GM19455 (cell line): ENCODE data around the gene SPECC1.

Experiments
- ATAC-seq: cut with Tn5 transposase; IDR thresholded peaks from one replicate; pipeline ENCODE4 v1.9.1; 2021; ENCODE audit not compliant: unreplicated experiment

SPECC1 gene

GRCh38 chr17:20122254-20122879, 113.2 kb downstream of the SPECC1 start:
- ATAC-seq, result no peak

GRCh38 chr17:20123209-20123608, 114.0 kb downstream of the SPECC1 start:
- ATAC-seq, result no peak

GRCh38 chr17:20125724-20126123, 116.6 kb downstream of the SPECC1 start:
- ATAC-seq, result no peak

GRCh38 chr17:20127360-20128035, 118.3 kb downstream of the SPECC1 start:
- ATAC-seq, result no peak

GRCh38 chr17:20128036-20128667, 119.0 kb downstream of the SPECC1 start:
- ATAC-seq, result no peak

GRCh38 chr17:20133517-20133916, 124.4 kb downstream of the SPECC1 start:
- ATAC-seq, result no peak

- no peak for ATAC-seq
Measured at GRCh38 chr17:20141198-20141972, 132.2 kb downstream of the SPECC1 start.

- ATAC-seq, result no peak
Measured at GRCh38 chr17:20142268-20142667, 133.1 kb downstream of the SPECC1 start.

GRCh38 chr17:20143740-20144139, 134.6 kb downstream of the SPECC1 start:
- no peak for ATAC-seq

- no peak for ATAC-seq
Measured at GRCh38 chr17:20145567-20145966, 136.4 kb downstream of the SPECC1 start.

- no peak for ATAC-seq
Measured at GRCh38 chr17:20149251-20149650, 140.1 kb downstream of the SPECC1 start.

GRCh38 chr17:20151174-20151573, 142.0 kb downstream of the SPECC1 start:
- ATAC-seq, result no peak

- ATAC-seq, result no peak
Measured at GRCh38 chr17:20153231-20153630, 144.1 kb downstream of the SPECC1 start.

- ATAC-seq, result no peak
Measured at GRCh38 chr17:20154286-20155000, 145.3 kb downstream of the SPECC1 start.

- ATAC-seq, result peak; percentile 86
Measured at GRCh38 chr17:20155258-20156195, 146.4 kb downstream of the SPECC1 start.

- peak; percentile 33 for ATAC-seq
Measured at GRCh38 chr17:20156196-20157000, 147.2 kb downstream of the SPECC1 start.

GRCh38 chr17:20157001-20157310, 147.8 kb downstream of the SPECC1 start:
- no peak for ATAC-seq

- no peak for ATAC-seq
Measured at GRCh38 chr17:20158580-20158979, 149.4 kb downstream of the SPECC1 start.

GRCh38 chr17:20159406-20160069, 150.4 kb downstream of the SPECC1 start:
- ATAC-seq, result no peak
